ENCODE data around the gene PLEKHA8. TPM values are rescaled to one million over a fixed set of nuclear protein-coding genes. Genes with fewer than 3 reads are reported as not detected.
"Not testable (repeated sequence)": the region's sequence is repeated elsewhere in the genome, so short reads cannot be mapped to it uniquely, and the experiment has no call there.

The PLEKHA8 gene
- total RNA-seq, 1 donor from 2014 or later: 8.4 TPM

DNA sequence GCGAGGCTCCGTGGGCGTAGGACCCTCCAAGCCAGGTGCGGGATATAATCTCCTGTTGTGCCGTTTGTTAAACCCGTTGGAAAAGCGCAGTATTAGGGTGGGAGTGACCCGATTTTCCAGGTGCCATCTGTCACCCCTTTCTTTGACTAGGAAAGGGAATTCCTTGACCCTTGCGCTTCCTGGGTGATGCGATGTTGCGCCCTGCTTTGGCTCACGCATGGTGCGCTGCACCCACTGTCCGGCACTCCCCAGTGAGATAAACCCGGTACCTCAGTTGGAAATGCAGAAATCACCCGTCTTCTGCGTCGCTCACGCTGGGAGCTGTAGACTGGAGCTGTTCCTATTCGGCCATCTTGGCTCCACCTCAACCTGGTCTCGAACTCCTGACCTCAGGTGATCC lies 70.4 kb downstream of the PLEKHA8 start:
- intact Hi-C loops (cut with micrococcal nuclease): not testable (repeated sequence)

DNA sequence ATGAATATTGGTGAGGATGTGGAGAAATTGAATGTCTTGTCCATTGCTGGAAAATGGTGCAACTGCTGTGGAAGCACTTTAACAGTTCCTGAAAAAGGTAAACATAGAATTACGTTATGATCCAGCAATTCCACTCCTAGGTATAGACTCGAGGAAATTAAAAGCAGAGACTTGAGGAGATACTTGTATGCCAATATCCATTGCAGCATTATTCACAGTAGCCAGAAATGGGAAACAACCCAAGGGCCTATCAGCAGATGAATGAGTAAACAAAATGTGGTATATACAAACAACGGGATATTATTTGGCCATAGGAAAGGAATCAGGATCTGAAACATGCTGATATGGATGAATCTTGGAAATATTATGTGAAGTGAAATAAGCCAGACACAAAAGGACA lies 74.1 kb downstream of the PLEKHA8 start:
- intact Hi-C loops (cut with micrococcal nuclease): no loop called here

DNA sequence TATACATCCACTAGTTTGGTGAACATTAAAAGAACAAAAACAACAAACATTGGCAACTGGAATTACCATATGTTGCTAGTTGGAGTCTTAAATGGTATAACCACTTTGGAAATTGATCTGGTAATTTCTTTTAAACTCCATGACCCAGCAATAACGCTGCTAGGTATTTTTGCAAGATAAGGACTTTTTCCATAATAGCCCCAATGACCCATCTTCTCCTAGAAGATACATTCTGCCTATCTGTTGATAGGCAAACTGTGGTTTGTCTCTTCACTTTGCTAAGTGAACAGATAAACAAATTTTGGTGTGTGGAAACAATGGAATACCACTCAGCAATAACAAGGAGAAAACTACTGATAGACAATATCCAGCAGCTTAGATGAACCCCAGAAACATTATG lies 75.9 kb downstream of the PLEKHA8 start:
- intact Hi-C loops (cut with micrococcal nuclease): no loop called here

DNA sequence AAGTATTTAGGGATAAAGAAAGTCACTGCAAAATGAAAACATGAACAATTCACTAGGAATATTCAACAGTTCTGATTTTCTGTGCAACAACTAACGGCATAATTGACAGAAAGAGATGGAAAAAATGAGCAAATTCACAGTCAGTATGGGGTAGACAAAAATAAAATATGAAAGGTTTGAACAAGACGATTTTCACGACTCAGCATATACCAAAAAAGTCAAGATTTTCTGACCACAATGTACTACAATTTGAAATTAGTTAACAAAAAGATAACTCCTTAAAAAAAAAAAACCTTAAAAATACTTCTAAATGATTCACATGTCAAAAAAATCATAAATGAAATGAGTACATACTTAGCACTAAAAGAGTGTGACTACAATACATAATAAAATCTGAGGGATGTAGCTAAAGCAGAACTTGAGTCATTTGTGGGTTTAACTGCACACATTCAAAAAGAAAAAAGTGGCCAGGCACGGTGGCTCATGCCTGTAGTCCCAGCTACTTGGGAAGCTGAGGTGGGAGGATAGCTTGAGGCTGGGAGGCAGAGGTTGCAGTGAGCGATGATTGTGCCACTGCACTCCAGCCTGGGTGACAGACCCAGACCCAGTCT lies 84.0 kb downstream of the PLEKHA8 start:
- intact Hi-C loops (cut with micrococcal nuclease): no loop called here

DNA sequence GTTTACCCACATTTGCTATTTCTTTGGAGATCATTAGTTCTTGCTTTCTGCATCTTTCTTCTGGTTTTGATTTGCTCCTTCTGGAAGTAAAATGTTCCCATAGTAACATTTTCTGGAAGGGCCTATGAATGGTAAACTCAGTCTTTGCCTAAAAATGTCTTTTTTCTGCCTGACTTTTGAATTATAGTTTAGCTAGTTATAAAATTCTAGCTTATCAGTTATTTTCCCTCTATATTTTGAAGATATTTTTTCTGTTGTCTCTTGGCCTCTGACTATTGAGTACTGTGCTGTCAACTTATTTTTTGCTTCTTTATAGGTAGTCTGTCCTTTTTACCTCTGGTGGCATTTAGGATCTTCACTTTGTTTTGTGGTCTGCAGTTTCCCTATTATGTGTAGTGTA lies 84.9 kb downstream of the PLEKHA8 start:
- intact Hi-C loops (cut with micrococcal nuclease): no loop called here

DNA sequence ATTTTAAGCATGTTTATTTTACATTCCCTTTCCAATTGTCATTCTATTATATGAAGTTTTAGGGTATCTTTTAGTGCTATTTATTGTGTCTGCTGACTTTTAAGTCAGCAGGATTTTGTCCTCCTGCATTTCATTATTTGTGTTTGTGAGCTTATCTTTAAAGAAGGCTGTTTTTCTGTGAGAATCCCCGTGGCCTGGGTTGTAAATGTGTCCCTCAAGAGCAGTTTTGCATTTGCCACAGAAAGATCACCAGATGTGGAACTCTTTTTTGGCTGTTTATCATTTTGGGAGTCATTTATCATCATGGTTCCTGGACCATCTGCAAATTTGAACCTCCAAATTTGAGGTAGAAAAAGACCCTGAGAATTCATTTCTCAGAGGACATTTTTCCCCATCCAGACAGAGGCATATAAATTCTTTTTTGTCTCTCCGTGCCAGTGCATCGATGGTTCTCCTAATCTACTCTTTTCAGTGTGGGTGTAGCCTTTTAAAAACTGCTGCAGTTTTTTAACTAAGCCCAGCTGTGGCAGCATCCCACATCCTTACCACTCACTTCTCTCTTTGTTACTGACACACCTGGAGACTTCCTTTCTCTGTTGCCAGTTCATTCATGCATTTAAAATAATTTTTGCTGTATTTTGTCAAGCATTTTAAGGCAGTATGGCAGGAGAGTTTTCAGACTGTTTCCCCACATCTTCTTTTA lies 86.5 kb downstream of the PLEKHA8 start:
- intact Hi-C loops (cut with micrococcal nuclease): no loop called here

DNA sequence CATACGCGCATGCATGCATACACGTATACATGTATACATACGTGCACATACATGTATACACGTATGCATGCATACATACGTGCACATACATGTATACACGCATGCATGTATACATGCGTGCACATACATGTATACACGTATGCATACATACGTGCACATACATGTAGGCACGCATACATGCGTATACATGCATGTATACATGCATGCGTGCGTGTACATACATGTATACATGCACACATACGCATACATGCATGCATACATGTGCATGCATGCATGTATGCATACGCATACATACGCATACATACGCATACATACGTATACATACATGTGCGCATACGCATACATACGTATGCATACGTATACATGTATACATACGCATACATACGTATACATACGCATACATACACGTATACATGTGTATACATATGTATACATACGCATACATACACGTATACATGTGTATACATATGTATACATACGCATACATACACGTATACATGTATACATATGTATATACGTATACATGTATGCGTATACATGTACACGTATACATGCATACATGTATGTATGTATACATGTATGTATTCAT lies 87.6 kb downstream of the PLEKHA8 start:
- intact Hi-C loops (cut with micrococcal nuclease): no loop called here

DNA sequence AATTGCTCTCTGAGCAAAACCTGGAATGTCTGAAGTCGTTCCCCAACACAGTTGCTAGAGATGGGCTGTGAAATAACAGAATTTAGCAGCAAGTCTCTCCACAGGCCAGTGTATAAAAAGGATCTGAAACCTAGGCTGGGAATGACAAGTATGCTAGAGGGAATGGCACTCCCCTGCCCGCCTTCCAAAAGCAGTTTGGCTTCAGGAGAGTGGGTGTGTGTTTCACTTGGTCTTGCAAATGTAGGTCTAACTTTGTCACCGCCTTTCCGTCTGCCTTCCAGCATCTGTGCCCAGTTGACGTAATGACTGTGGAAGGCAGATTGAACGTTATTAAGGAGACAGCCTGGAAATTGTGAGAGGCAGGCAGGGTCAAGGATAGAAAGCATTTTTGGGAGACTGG lies 88.6 kb downstream of the PLEKHA8 start:
- intact Hi-C loops (cut with micrococcal nuclease): no loop called here

DNA sequence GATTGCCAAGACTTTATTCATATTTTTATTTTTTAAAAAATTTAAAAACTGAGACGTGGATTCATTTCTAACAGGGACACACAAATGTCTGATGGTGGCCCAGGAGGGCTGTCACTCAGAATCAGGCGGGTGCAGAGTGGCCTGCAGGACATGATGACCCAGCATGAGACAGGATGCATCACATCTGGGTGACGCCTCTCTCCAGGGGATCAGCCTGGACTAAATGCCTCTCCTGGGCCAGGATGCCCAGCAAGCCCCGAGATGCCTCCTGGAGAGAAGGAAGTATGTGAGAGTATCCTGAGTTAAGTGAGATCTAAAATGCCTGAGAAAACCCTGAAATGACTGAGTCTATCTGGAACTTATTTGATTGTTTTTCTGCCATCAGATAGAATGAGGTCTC lies 89.7 kb downstream of the PLEKHA8 start:
- intact Hi-C loops (cut with micrococcal nuclease): no loop called here

DNA sequence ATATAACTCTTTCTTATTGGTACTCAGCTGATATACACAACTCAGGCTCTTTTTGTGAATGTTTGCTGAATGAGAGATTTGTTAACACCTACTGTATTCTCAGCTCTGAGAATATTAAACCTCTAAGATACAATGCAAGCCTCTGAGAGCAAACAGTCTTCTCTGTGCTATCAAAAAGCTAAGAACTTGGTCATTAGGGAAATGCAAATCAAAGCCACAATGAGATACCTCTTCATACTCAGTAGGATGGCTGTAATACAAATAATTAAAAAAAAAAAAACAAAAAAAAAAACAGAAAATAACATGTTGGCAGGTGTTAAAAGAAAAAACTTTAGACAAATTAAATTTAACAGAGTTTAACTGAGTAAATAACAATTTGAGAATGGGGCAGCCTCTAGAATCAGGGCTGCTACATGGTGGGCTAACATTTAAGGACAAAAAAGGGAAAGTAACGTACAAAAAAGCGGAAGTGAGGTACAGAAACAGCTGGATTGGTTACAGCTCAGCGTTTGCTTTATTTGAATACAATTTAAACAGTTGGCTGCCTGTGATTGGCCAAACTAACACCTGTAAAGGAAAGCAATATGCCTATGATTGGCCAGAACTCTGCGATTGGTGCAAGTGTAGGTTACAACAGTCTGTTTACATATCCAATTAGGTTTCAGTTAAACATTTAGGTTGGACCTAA lies 91.8 kb downstream of the PLEKHA8 start:
- intact Hi-C loops (cut with micrococcal nuclease): no loop called here

DNA sequence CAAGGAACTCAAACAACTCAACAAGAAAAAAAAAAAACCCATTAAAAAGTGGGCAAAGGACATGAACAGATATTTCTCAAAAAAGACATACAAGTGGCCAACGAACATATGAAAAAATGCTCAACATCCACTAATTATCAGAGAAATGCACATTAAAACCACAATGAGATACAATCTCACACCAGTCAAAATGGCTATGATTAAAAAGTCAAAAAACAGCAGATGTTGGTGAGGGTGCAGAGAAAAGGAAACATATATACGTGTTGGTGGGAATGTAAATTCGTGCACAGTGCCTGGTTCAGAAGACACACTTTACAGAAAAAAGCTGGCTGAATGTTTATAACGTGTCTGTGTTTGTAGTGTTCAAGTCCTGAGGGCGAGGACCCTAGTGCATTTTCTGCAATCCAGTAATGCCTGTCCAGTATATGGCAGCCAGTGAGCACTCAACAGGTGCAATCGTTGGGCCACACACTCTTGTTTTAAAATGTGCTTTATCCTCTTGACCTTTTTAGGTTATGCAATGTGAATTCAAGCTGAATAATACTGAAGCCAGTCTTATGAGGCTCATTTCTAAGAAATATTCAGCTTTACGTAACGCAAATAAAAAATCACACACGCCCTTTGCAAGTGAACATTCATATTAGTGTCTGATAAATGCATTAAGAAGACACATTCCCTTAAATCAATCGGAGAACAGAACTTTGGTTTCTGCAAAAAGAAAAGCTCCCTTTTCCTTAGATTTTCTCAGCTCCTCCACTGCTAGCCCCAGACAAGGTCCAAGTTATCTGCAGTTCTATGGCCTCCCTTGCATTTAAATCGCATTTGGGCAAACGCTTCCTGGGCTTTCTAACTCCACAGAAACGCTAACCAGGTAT lies 105.8 kb downstream of the PLEKHA8 start:
- intact Hi-C loops (cut with micrococcal nuclease): loop anchor here (1.0 to 10.0 kb wide), 4 partner anchors 29 to 461 kb away; partner anchors contain the start of genes GARS1 and ZNRF2

DNA sequence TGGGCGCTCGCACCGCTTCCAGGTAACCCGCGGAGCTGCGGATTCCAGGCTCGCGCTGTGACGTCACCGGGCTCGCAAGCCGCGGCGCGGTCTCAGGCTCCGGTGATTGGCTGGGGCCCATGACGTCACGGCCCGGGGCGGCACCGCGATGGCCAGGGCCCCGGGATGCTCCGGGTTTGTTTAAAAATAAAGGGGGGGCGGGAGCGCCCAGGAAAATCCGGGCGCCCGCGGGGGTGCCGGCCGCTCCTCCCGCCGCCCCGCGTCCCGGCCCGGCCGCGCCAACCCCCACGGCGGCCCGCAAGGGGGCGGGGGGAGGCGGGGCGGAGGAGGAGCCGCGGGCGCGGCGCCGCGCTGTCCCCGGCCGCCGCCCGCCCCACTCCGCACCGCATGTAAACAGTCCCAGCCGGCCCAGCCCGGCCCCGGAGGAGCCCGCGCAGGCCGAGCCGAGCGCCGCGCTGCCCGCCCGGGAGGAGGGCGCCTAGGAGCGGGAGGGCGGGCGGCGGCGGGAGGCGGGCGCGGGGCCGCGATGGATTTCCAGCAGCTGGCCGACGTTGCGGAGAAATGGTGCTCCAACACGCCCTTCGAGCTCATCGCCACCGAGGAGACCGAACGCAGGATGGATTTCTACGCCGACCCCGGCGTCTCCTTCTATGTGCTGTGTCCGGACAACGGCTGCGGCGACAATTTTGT lies 106.5 kb downstream of the PLEKHA8 start, which contains the start of gene MTURN:
MTURN (plus strand) TSS at position 376 of the 690 bp plus-strand sequence; CDS start at position 527, 151 bp downstream.
- intact Hi-C loops (cut with micrococcal nuclease): loop anchor here (1.0 to 10.0 kb wide), 5 partner anchors 28 to 460 kb away; partner anchors contain the start of genes GARS1, PLEKHA8 and ZNRF2

DNA sequence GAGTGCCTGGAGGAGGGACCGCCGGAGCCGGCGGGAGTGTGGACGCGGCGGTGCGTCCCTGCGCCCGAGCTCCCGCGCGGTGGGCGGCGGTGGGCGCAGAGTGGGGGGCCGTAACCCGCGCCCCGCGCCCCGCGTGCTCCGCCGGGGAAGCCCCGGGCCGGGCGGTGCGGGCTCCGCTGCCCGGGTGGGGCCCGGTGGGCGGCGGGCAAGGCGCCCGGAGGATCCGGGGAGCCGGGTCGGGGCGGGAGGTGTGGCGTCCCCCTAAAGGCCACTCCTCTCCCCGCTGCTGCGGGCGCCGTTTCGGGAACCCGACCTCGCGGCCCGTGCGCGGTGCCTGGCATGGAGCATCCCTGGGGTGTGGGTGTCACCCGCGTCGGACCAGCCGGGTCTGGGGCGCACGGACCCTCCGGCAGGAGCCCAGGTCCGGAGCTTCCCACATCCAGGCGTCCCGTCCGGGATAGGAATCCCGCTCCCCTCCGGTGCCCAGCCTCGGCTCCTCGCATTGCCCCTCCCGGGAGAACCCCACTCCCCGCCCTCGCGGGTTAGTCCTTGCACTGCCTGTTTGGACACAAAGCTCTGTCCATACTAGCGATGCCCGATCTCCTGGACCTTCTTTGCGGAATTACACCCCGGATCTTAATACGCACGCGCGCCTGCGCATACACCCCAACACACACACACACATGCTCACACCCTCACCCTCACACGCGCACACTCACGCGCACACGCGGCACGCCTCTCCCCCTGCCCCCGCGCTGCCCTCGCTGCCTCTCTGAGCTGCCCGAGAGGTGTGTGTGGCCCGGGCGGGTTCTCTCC lies 107.3 kb downstream of the PLEKHA8 start:
- intact Hi-C loops (cut with micrococcal nuclease): loop anchor here (1.0 to 10.0 kb wide), 4 partner anchors 27 to 459 kb away; partner anchors contain the start of genes GARS1 and PLEKHA8

DNA sequence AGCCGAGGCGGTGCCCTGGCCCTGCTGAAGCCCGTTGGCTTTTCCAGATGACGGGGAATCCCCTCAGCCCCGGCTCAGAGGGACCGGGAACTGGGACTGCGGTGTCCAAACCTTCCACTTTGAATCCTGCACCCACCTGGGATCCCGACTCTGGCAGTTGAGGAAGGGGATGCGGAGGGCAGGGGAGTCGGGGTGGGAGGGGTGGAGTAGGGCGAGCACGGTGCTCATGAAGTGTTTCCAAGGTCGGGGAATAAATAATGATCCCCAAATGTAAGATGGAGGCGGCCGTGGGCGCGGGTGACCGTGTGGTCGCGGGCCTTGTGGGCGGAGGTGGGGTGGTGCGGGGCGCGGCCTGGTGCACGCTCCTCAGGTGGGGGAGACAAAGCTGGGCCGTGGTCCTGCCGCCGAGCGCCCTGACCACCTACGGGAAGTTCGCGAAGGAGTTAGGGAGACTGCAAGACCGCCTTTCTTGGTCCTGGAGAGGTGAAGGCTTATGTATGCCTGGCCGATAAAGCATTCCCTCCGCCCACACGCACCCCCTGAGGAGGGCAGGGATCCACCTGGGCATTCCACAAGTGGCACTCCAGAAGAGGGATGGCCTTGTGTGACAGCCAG lies 108.0 kb downstream of the PLEKHA8 start:
- intact Hi-C loops (cut with micrococcal nuclease): loop anchor here (10.0 kb wide), 2 partner anchors 209 to 459 kb away; partner anchors contain the start of gene GARS1

DNA sequence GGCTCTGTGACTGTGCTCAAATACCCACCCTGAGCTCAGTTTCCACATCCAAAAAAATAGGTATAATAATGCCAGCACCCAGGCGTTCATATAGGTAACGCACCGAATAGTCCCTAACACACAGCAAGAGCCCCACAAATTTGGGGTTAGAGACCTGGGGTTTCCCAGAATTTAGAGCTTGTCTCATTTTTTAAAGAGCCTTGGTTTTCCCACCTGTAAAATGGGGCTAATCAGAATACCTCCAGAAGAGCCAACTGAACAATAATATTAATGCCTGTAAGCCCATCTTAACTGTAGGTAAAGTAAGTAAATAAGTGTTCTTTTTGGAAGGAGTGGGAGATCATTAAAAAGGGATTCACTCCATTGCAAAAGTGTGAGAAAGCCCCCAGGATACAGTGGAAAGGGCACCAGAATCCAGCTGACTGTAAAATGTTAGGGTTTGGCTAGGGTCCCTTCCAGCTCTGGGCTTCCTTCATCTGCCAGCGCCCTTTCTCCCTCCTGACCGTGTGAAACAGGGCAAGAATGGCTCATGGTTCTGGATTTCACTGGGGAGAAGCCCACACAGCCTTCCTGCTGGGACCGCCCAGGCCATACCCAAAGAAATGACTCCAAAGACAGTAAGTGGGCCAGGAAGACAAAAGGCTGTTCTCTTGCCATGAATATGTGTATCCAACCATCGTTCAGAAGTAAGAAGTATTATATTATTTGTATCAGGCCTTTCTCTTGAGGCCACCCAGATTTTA lies 108.7 kb downstream of the PLEKHA8 start:
- intact Hi-C loops (cut with micrococcal nuclease): loop anchor here (10.0 kb wide), 2 partner anchors 208 to 458 kb away; partner anchors contain the start of gene GARS1

DNA sequence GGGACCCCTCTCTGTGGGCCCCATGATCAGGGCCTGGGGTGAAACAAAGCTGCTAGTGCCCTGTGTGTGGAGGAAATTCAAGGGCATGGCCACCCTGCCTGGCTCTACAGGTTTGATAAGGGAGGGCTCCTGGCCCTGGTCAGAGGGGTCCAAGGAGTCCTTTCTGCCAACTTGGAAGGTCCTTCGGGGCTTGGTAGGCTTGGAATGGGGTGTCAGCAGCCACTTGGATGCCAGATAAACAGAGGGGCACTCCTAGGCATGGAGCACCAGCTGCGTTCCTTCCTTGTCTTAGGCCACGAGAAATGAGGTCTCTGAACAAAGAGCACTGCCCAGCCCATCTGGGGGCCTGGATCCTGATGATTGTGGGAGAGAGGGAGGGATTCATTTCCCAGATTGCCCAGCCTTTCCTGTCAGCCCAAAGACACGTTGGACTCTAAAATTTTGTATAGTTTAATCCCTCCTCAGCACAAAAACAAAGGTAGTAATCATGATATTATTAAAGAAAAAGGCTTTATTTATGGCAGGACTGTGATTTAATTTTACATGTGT lies 111.7 kb downstream of the PLEKHA8 start:
- intact Hi-C loops (cut with micrococcal nuclease): loop anchor here (10.0 kb wide), 2 partner anchors 205 to 455 kb away; partner anchors contain the start of gene GARS1

DNA sequence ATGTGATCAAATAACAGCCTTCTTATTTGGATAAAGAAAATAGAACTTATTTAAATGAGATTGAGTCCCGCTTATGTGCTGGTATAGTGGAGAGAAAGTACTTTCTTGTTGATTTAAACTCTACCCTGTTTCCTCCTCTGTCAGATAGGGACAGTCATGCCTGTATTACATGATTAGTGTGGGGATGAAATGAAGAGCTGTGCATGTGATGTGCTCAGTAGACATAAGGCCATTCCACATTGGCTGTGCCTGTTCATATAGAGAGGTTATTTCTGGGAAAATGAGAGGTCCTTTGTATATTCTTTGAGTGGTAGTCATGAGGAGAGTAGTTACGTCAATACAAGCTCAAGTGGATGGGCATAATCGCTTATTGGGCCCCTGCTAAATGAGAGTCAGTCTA lies 112.2 kb downstream of the PLEKHA8 start:
- intact Hi-C loops (cut with micrococcal nuclease): no loop called here

DNA sequence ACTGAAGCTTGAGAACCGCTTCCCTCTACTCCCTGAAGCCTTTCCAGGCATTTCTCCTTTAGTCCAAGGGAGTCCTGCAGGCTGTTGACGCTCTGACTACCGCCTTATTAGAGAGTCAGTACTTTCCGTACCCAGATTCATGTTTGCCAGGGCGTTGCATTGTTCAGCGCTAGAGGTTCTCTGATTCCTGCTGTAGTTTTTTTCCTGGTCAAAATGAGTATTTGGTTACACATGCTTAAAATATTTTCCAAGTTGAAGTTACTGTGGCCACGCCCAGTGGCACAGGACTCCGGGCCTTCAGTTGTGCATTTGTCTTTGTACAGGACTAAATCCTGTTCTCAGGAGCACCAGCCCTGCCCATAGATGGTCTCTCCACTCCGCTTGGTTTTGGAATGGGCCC lies 114.5 kb downstream of the PLEKHA8 start:
- intact Hi-C loops (cut with micrococcal nuclease): no loop called here

Measured in T-helper 2 cell treated with Interferon-gamma antibody and Interleukin-4, amounts not matched to agents 100 ng/mL and 5 ng/mL, for 36 hours (primary cell).